Measurements from ENCODE around the gene LRCH3.

- TF ChIP-seq SMC3 (IDR thresholded peaks at IDR 0.05) (no peak), POLR2A (IDR thresholded peaks at IDR 0.05; ENCODE audit: low read length) (no peak), CTCF (IDR thresholded peaks at IDR 0.05) (no peak), POLR2AphosphoS2 (conservative IDR thresholded peaks at IDR 0.05; ENCODE audit: low read length) (no peak), CHD2 (IDR thresholded peaks at IDR 0.05; ENCODE audit: low read length, partially characterized antibody) (no peak), CEBPB (IDR thresholded peaks at IDR 0.05) (no peak), CBX2 (IDR thresholded peaks at IDR 0.05; ENCODE audit: borderline replicate concordance, low read depth) (no peak), EHMT2 (IDR thresholded peaks at IDR 0.05; ENCODE audit: low read depth) (no peak)
Observed at GRCh38 chr3:197752107-197752506, 38.9 kb upstream of the LRCH3 start.

Measured in A549 (cell line).